GM10266 (cell line): ENCODE data around the gene CEP131.

Source experiments
- DNase-seq: peaks from one replicate; pipeline ENCODE4 v3.0.0; 2012; ENCODE audit errors: extremely low spot score
- CTCF ChIP-seq: IDR thresholded peaks from 2 replicates; pipeline ENCODE4 v1.5.1; 2012; ENCODE audit warnings: mild to moderate bottlenecking, low read depth; ENCODE audit not compliant: control insufficient read depth, insufficient read depth; ENCODE audit errors: missing control alignments

CEP131 gene

GRCh38 chr17:81258292-81258691 is 35.5 kb upstream of the CEP131 start:
- no peak for TF ChIP-seq CTCF
- no peak for DNase-seq

GRCh38 chr17:81257533-81257932 is 34.8 kb upstream of the CEP131 start:
- no peak for TF ChIP-seq CTCF

DNA sequence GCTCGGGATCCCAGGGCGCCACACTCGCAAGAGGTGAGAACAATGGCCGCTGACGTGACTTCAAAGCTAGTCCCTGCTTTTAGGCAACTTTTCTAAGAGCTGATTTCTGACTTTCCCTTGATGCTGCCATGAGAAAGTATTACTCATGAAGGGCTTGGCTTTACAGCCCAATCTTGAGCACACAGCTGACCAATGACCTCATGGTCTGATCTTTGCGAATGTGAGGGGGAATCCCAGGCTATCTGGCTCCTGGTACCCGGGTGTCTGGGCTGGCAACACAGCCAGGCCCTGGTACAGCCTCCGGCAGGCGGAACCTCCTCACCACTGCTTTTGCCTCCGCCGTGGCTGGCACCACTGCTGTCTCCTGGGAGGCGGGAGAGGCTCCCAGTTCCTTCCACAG is 33.9 kb upstream of the CEP131 start:
- TF ChIP-seq CTCF = no peak
- DNase-seq = no peak

More at GRCh38 chr17:81257533-81257932, 34.8 kb upstream of the CEP131 start:
- DNase-seq = no peak

DNA sequence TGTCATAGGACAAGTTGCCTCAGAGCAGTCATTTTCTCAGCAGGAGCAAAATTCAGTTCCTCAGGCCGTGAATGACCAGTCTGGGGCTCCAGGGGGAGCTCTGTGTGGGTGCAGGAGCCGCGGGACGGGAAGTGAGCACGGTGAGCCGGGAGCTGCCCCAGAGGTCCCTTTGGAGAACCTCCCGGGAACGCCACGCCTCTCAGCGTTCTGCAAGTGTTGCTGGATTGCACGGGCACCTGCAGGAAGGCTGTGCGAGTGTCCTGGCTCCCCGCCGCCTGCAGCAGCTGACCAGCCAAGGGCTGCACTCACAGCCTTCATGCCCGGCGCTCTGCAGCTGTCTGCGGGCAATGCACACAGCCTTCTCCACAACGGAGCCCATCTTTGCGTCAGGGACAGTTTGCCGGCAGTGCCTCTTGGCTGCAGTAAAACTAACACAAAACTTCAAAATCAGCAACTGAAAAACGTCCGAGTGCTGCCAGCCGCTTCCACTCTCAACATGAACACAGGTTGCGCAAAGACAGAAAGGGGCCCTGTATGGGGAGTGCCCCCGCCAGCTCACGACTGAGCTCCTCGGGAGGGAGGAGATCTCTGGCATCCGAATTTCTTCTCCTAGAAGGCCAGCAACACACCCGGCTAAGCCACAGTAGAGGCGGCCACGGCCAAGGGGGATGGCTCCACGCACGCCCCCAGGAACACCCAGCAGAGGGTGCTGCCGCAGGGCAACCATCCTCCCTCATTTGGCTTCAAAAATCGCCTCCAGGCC is 32.4 kb upstream of the CEP131 start:
- no peak for DNase-seq
- TF ChIP-seq CTCF = no peak

DNA sequence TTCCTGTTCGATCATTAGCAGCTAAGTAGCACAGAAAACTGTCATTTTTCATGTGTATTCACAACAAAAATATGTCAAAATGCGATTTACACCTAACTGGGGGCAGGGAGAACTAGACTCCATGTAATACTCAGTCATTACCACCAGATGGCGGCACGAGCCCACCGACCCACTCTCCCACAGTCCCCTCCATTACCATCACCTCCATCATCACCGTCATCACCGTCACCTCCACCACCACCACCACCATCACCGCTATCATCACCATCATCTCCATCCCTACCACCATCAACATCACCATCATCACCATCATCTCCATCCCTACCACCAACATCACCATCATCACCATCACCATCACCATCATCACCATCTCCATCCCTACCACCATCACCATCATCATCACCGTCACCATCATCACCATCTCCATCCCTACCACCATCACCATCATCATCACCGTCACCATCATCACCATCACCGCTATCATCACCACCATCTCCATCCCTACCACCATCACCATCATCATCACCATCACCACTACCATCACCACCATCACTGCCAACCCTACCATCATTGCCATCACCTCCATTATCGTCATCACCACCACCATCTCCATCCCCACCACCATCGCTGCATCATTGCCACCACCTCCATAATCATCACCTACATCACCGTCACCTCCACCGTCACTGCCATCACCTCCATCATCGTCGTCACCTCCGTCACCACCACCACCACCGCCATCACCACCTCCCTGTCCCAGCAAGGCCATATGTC is 30.8 kb upstream of the CEP131 start:
- TF ChIP-seq CTCF = peak; percentile 79
- DNase-seq = peak; percentile 82

- TF ChIP-seq CTCF = no peak
- no peak for DNase-seq
Measured at GRCh38 chr17:81252987-81253329, 30.2 kb upstream of the CEP131 start.
